ENCODE results near the gene UBN1. TPM values are rescaled to one million over a fixed set of nuclear protein-coding genes. Genes with fewer than 3 reads are reported as not detected.

UBN1 gene, protein sequence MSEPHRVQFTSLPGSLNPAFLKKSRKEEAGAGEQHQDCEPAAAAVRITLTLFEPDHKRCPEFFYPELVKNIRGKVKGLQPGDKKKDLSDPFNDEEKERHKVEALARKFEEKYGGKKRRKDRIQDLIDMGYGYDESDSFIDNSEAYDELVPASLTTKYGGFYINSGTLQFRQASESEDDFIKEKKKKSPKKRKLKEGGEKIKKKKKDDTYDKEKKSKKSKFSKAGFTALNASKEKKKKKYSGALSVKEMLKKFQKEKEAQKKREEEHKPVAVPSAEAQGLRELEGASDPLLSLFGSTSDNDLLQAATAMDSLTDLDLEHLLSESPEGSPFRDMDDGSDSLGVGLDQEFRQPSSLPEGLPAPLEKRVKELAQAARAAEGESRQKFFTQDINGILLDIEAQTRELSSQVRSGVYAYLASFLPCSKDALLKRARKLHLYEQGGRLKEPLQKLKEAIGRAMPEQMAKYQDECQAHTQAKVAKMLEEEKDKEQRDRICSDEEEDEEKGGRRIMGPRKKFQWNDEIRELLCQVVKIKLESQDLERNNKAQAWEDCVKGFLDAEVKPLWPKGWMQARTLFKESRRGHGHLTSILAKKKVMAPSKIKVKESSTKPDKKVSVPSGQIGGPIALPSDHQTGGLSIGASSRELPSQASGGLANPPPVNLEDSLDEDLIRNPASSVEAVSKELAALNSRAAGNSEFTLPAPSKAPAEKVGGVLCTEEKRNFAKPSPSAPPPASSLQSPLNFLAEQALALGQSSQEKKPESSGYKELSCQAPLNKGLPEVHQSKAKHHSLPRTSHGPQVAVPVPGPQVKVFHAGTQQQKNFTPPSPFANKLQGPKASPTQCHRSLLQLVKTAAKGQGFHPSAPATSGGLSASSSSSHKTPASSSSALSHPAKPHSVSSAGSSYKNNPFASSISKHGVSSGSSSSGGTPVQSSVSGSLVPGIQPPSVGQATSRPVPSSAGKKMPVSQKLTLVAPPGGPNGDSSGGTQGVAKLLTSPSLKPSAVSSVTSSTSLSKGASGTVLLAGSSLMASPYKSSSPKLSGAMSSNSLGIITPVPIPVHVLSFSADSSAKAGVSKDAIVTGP (N-terminal part only)
- total RNA-seq = 10 to 100 TPM; 23.7 to 42.0 TPM

DNA sequence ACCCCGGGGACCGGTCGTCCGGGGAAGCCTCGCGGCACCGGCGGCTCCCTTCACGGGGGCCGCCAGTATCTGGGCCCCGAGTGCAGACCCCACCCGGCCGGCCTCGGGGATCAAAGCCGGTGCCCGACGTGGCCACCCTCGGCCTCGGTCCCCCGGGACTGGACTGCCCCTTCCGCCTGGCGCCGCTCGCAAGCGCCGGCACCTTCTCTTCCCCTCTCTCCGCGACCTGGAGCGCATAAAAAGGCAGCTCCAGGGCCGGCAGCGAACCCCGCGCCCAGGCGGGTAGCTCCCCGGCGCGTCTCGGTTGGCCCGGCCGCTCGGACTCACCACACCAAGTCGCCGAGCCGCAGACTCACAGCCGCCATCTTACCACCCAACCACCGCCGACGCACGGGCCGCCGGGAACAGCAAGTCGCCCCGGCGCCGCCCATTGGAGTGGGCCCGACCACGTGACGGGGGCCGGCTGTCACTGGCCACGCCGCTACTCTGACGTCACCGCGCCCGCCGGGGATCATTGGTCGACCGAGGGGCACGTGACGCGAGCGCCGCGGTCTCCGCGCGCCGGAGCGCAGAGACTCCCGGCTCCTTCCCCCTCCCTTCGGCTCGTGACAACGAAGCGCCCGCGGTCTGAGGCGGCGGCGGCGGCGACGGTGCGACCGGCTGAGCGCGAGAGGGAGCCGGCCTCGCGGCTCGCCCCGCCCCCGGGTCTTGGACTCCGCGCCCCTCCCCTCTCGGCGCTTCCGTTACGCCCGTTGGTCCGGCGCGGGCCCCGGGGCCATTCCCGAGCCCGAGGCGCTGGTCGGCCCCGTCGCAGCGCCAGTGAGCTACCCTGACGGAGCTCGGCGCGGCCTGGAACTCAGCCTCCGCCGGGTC is at the start of gene UBN1, which contains the start of gene GLYR1:
Gene UBN1, plus strand, starts transcription at position 581 of the 873 bp plus-strand sequence. CDS start 5,437 bp downstream, outside the sequence.
Gene GLYR1, minus strand, starts transcription at position 388 of the 873 bp plus-strand sequence. Its CDS starts 23 bp downstream, at position 365.
- Mint-ChIP-seq H3K27ac (peak within 1 kb of the TSS; percentile 94 to 96), H3K36me3 (peaks cover 12 to 14% of the 10 kb centered on the region in 2 donors), H3K9me3 (no peaks in the 10 kb centered on the region)
- DNase-seq (ENCODE audit: low spot score in 2 of 2) (peak; percentile 100), ATAC-seq (peak; percentile 93 to 96)

DNA sequence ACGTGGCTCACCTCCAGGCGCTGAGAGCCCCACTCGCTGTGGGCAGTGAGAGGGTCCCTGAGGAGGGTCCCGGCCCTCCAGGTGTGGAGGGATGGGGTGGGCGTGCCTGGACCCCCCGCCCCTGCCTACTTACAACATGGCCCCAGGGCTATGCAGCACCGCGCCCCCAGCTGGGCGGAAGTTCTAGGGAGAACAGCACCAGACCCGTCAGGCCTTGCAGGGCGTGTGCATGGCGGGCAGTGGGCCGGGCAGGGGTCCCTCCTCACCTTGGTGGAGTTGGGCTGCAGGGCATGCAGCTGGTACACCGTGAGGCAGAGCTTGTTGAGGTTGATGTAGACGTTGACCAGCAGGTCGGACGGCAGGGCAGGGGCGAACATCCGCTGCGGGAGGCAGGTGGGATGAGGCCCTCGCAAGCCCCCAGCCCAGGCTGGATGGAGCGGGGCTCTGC is 49.5 kb upstream of the UBN1 start:
- no peaks in the 10 kb centered on the region for H3K9me3 Mint-ChIP-seq
- ATAC-seq (no peak), DNase-seq (ENCODE audit: low spot score in 2 of 2) (no peak)
- no peak overlapping the region for H3K27ac Mint-ChIP-seq
- no peaks in the 10 kb centered on the region for H3K36me3 Mint-ChIP-seq

DNA sequence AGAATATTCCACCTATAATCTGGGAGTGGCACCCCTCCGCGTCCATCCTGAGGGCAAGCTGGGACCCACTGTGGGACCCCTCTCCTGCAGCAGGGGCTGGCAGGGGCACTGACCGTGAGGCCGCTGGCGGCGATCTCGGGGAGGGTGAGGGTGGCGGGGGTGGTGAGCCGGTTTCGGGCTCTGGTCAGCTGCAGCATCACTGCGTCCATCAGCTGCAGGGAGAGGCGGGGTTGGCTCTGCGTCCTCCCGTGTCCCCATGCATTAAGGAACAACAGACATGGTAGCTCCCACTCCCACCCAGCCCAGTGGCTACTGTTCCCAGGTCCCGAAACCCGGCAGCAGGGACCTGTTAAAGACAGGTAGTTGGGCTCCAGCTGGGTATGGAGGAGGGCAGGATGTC is 48.8 kb upstream of the UBN1 start:
- Mint-ChIP-seq H3K9me3 (no peaks in the 10 kb centered on the region), H3K36me3 (no peaks in the 10 kb centered on the region), H3K27ac (peak overlapping the region in 1 of 2 donors; percentile 50)
- ATAC-seq (no peak), DNase-seq (ENCODE audit: low spot score in 2 of 2) (no peak)

DNA sequence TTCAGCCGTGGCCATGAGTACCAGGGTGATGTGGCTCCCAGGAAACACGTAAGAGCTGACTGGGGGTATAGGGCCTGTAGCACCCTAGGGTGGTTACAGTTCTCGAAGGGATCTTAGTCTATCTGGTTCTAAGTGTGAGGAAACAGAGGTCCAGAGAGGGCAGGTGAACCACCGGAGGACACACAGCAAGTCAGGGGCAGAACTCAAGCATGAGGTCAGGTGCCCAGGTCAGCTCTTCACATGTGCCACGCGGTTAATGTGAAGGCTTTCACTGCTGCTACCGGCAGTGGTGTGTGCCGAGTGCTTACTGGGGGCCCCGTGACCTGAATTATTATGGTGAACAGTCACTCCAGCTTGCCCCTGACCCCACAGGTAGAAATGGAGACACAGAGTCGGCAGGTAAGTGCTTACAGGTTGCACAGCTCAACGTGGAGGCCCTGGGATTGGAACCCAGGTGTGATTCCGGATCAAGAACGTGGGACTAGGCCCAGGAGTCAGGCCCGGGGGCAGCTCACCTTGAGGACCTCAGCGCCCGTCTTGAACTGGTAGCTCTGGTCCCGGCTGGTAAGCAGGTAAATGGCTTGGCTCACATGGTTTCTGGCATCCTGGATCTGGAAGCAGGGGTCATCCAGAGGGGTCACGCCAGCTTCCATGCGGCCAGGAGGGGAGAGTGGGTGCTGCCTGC is 48.0 kb upstream of the UBN1 start:
- Mint-ChIP-seq H3K27ac (peak overlapping the region in 1 of 2 donors; percentile 50), H3K36me3 (no peaks in the 10 kb centered on the region), H3K9me3 (no peaks in the 10 kb centered on the region)
- ATAC-seq = no peak
- DNase-seq (ENCODE audit: low spot score in 2 of 2) = no peak

DNA sequence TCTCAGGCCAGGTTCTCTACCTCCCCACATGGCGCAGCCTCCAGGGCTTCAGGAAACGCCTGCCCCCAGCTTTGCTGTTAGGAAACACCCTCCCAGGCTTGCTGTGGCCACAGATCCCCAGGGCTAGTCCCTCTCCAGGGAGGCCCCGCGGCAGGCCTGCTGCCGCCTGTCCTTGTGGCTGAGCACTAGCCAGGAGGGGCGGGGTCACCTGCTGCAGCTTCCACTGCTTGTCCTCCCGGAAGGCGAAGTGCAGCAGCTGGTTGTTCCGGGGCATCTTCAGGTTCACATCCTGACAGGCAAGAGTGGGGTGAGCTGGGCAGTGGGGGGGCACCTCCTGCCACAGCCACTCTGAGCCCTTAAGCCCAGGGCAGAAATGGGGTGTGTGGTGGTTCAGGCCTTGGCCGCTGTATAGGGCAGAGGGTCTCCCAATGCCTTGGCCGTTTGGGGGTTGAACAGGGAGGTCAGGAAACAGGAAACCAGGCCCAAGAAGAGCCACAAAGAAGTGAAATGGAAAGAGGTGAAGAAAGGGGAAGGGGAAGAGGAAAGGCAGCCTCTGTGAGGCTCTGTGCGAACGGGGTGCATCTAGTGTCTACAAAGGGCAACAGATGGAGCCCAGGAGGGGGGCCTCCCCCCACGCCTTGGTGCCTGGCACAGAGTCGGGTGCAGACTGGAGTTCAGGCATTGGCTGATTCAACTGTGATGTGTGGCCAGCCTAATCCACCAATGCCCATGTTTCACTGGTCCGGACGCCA is 46.8 kb upstream of the UBN1 start:
- no peaks in the 10 kb centered on the region for H3K36me3 Mint-ChIP-seq
- H3K9me3 Mint-ChIP-seq = no peaks in the 10 kb centered on the region
- peak overlapping the region in 1 of 2 donors; percentile 76 for H3K27ac Mint-ChIP-seq
- ATAC-seq = no peak
- DNase-seq (ENCODE audit: low spot score in 2 of 2) = no peak

DNA sequence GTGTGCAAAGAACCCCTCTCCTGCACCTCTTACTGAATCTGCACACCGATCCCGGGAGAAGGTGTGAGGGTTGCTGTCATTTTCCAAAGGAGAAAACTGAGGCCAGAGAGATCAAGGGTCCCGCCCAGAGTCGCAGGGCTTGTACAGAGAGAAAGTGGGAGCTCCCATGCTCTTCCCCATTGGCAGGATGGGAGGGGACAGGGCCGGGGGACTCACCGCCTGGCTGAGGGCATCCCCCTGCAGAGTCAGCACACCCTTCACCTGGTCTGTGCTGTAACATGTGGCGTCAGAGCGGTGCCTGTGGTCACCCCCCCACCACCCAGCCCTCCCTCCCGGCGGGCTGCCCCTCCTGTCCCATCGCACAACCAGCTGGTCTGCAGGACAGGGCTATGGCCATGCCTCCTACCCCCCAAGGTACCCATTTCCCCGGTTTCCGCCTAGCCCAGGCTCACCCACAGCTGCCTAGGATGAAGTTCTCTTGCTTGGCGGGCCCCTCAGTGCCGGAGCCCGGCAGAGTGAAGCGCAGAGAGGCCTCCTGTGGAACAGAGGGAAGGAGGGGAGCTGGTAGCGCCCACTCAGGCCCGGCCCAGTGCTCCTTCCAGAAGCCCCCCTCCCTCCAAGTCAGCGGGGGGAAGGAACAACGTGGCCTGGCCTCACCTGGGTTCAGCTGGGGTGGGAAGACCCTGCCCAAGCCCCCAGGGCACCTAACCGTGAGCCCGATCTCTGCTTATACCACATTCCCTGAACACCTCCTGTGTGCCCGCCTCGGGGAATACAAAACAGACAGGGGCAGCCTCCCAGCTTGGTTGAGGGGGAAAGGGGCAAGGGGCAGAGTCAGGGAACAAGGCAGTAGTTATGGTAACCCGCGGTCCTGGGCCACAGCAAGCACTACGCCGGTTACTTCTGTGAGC is 46.0 kb upstream of the UBN1 start:
- Mint-ChIP-seq H3K9me3 (no peaks in the 10 kb centered on the region), H3K36me3 (no peaks in the 10 kb centered on the region), H3K27ac (peak overlapping the region in 1 of 2 donors; percentile 59)
- ATAC-seq (no peak), DNase-seq (ENCODE audit: low spot score in 2 of 2) (no peak)

DNA sequence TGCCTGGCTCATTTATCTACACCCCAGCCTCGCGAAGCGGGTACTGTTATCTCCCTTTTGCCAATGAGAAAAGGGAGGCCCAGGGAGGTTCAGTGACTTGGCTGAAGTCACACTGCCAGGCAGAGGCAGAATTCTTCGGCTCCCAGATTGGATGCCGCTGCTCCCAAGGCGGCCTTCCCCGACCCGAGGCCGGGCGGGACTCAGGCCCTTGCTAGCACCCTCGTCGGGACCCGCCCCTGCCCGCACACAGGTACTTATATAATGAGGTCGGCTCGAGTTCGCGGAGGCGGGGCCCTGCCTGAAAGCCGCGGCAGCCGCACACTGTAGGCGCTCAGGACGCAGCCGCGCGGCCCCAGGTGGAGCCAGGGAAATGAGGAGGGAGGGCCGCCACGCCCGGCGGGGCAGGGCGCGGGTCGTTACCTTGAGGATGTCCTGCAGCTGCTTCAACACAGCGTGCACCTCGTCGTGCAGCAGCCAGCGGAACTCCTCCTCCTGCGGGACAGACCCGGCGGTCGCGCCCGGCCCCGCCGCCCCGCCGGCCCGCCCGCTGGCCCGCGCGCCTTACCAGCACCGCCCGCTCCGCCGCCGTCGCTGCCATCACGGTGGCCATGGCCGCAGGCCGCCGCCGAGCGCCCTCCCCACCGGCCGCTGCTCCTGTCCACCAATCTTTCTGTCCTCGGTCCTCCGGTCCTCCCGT is 45.2 kb upstream of the UBN1 start, which contains the start of gene ROGDI:
Gene ROGDI, minus strand, starts transcription at position 672 of the 697 bp plus-strand sequence. Its CDS starts 62 bp downstream, at position 610.
- peaks cover 0 to under 1% of the 10 kb centered on the region in 2 donors for H3K36me3 Mint-ChIP-seq
- peak; percentile 71 to 72 for ATAC-seq
- peak within 1 kb of the TSS; percentile 29 to 59 for H3K27ac Mint-ChIP-seq
- DNase-seq (ENCODE audit: low spot score in 2 of 2) = peak; percentile 76 to 83
- no peaks in the 10 kb centered on the region for H3K9me3 Mint-ChIP-seq

DNA sequence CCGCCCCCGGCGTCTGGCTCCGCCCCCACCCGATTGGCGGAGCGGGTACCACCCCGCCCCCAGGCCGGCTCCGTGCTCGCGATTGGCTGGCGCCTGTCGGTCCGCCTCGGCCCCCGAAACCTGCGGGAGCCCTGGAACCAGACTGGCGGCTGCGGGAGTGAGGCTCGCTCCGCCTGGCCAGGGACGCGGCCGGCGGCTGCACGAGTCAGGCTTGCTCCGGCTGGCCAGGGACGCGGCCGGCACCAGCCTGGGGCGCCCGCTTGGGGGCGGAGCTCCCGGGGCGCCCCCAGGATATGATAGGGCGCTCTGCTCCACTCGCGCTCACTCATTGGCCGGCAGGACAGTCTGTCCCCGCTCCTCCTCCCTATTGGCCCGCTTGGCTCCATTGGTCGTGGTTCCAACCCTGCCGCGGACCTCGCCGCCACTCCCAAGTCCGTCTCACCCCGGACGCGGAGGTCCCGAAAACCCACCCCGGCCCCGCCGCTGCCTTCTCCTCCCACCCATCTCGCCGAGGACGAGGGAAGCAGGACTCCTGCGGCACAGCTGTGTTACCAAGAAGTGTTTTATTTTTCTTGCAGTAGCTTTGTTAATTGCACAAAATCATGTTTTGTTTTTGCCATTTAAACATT is 44.5 kb upstream of the UBN1 start:
- Mint-ChIP-seq H3K9me3 (no peaks in the 10 kb centered on the region), H3K36me3 (peaks cover 0 to 6% of the 10 kb centered on the region in 2 donors), H3K27ac (peak overlapping the region in 1 of 2 donors; percentile 29)
- ATAC-seq (peak; percentile 92 to 93), DNase-seq (ENCODE audit: low spot score in 2 of 2) (peak; percentile 93 to 94)

DNA sequence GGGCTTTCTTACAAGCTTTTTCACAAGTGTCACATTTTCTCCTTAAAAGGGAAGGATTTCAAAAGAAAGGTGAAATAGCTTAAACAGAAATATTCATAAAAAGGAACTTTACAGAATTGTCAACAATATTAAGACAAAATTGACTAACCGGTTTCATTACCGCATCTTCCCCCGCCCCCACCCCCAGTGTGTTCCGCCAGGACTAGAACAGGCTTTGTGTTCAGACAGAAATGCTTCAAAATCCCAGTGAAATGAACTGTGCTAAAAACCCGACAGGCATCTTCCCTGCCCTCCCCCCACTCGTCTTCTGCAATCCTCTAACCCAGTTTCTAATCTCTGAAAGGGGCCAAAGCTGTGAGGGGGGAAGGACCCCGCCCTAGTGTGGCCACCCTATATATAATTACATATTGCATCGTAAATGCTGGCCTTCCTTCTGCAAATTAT is 43.9 kb upstream of the UBN1 start:
- Mint-ChIP-seq H3K27ac (no peak overlapping the region), H3K9me3 (no peaks in the 10 kb centered on the region), H3K36me3 (peaks cover 0 to 6% of the 10 kb centered on the region in 2 donors)
- ATAC-seq = no peak
- DNase-seq (ENCODE audit: low spot score in 2 of 2) = no peak

DNA sequence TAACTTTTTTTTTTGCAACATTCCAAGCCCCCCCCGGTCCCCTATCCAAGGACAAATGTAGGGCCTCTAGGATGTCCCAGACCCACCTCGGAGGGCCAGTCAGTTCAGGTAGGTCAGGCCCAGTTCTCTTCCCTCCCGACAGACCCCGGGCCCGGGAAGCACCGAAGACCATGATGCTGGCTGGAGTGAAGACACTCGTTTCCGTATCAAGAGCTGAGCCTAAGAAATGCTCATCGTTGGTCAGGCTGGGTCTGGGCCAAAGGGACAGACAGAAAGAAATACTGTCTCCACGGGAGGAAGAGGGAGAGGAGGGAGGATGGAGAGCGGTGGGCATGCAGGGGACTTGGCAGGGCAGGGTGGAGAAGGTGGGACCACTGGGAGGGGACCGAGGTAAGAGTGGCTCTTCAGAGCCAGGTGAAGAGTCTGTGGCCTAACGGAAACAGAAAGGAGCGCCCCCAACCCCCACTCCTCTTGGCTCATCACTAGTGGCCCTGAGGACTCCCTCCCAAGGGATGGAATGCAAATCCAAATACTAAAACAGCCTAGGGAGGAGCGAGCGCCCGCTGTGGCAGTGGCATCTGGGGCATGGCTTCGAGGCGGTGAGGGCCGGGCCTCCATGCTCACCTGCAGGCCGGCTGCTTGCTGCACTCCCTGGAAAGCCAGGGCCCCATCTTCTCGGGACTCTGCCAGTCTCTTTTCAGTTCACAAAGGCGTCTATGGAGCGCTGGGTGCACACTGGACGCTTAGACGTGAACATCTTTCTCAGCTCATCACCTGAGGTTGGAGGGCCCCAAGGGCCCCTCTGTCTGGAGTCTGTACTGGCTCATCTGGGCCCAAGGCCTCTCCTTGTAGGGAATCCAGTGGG is 43.2 kb upstream of the UBN1 start:
- Mint-ChIP-seq H3K9me3 (no peaks in the 10 kb centered on the region), H3K27ac (no peak overlapping the region), H3K36me3 (peaks cover 0 to 6% of the 10 kb centered on the region in 2 donors)
- ATAC-seq (no peak), DNase-seq (ENCODE audit: low spot score in 2 of 2) (no peak)

DNA sequence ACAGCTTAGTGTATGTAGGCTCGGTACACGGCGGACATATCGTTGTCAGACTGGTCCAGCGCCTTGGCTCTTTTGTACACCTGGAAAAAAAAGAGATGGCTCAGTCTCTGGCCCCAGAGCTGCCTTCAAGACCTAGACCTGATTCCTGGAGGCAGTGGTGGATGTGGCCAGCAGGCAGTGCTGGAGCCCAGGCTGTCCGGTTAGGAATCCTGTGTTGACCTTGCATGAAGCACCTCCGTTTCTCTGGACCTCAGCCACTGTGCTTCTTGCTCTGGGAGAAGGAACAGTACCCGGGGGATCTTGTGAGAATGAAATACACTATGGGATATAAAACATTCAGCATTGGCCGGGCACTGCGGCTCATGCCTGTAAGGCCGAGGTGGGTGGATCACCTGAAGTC is 42.0 kb upstream of the UBN1 start:
- no peaks in the 10 kb centered on the region for H3K9me3 Mint-ChIP-seq
- ATAC-seq (no peak), DNase-seq (ENCODE audit: low spot score in 2 of 2) (no peak)
- H3K36me3 Mint-ChIP-seq = peaks cover 0 to 6% of the 10 kb centered on the region in 2 donors
- H3K27ac Mint-ChIP-seq = no peak overlapping the region

DNA sequence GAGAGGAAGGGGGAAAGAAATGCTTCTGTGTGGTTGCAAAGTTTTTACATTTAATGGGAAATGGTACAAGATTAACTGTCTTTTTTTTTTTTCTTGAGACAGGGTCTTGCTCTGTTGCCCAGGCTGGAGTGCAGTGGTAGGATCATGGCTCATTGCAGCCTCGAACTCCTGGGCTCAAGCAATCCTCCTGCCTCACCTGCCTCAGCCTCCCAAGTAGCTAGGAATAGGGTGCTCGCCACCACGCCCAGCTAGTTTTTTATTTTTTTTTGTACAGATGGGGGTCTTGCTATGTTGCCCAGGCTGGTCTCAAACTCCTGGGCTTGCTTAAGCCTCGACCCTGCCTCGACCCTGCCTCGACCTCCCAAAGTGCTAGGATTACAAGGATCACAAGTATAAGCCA is 41.0 kb upstream of the UBN1 start:
- H3K36me3 Mint-ChIP-seq = peaks cover 0 to 6% of the 10 kb centered on the region in 2 donors
- no peak for ATAC-seq
- H3K27ac Mint-ChIP-seq = peak overlapping the region in 1 of 2 donors; percentile 54
- no peak for DNase-seq (ENCODE audit: low spot score in 2 of 2)
- no peaks in the 10 kb centered on the region for H3K9me3 Mint-ChIP-seq
